Epithelial cell of esophagus (primary cell): ENCODE measurements around the gene MYO7B.
A peak's percentile ranks its signal among the peaks of the same experiment; 100 is the strongest.

Source experiments
- DNase-seq: peaks from one replicate; pipeline ENCODE4 v3.0.0; 2010; ENCODE audit warnings: low read depth
- H3K4me3 ChIP-seq: 2 replicates; pipeline ENCODE4 v1.5.1; 2011; ENCODE audit warnings: mild to moderate bottlenecking, low read length, control low read depth
- TF ChIP-seq, protein P1 (sequence below): IDR thresholded peaks from 2 replicates; pipeline ENCODE4 v1.5.1; 2011; ENCODE audit warnings: low read depth, mild to moderate bottlenecking, low read length, control low read depth, inconsistent platforms; ENCODE audit not compliant: insufficient read depth; ENCODE audit errors: missing control alignments

Gene MYO7B

GRCh38 chr2:127658641-127659407, 123.3 kb downstream of the MYO7B start:
- TF ChIP-seq, protein P1, sequence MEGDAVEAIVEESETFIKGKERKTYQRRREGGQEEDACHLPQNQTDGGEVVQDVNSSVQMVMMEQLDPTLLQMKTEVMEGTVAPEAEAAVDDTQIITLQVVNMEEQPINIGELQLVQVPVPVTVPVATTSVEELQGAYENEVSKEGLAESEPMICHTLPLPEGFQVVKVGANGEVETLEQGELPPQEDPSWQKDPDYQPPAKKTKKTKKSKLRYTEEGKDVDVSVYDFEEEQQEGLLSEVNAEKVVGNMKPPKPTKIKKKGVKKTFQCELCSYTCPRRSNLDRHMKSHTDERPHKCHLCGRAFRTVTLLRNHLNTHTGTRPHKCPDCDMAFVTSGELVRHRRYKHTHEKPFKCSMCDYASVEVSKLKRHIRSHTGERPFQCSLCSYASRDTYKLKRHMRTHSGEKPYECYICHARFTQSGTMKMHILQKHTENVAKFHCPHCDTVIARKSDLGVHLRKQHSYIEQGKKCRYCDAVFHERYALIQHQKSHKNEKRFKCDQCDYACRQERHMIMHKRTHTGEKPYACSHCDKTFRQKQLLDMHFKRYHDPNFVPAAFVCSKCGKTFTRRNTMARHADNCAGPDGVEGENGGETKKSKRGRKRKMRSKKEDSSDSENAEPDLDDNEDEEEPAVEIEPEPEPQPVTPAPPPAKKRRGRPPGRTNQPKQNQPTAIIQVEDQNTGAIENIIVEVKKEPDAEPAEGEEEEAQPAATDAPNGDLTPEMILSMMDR: no peak
- no peak for DNase-seq
- no peak overlapping the region for H3K4me3 ChIP-seq

DNA sequence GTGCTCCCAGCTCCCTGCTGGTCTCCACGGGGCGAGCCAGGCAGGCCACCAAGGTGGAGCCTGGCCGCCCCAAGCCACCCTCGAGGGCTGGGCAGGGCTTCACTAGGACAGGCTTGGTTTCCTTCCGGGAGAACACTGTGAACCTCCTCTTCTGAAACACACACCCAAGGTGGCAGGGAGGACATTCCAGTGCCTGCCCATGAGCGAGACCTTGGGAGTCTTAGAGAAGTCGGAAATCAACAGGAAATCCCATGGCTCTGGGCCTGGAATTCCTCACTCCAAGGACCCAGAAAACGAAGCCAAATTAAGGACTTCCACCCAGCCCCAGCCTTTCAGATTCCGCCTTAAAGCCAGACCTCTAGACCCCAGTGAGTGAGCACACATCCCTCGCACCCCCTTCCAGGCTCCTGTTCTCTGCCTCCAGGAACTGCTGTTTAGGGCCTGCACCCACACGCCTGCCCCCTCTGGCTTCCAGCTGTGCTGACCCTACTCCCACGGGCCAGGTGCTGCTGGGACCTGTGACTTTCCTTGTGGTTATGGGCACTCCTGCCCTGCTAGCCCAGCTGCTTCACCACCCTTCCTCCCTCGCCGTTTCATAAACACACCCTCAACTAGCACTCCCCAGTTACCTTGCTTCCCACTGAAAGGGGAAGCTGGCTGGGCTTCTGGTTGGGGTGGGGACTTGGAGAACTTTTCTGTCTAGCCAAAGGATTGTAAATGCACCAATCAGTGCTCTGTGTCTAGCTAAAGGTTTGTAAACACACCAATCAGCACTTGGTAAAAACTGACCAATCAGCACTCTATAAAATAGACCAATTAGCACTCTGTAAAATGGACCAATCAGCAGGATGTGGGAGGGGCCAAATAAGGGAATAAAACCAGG, 124.2 kb downstream of the MYO7B start:
- TF ChIP-seq, protein P1: no peak
- no peak overlapping the region for H3K4me3 ChIP-seq
- DNase-seq: no peak

DNA sequence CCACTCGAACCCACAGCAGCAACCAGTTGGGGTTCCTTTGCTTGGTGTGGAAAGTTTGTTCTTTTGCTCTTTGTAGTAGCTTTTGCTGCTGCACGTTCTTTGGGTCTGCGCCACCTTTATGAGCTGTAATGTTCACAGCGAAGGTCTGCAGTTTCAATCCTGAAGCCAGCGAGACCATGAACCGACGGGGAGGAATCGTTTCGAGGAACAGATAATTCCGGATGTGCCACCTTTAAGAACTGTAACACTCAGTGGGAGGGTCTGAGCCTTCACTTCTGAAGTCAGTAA, 124.8 kb downstream of the MYO7B start:
- TF ChIP-seq, protein P1: no peak

DNA sequence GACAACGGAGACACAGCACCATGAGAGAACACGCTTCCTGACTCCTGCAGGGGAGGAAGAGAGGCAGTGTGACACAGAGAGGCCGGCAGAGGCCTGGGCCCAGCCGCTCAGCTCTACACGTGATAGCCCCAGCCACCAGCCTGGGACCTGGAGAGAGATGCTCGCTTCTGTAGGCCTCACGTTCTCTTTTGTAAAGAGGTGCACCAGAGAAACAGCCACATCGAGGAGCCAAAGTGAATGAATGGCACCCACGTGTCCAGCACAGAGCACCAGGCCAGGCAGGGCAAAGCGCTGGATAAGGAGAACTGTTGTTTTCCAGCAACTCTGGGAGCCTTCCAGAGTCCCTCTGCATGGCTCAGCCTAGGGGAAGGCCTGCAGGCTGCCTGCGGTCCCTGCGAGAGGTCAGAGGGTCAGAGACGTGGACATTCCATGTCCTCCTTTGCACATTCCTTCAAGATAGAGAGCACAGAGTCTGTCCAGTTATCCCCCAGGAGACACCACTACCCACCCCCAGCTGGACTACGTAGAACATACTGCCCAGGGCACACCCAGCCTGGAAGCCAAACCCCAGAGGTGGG, 125.7 kb downstream of the MYO7B start:
- DNase-seq: no peak
- TF ChIP-seq, protein P1: no peak
- no peak overlapping the region for H3K4me3 ChIP-seq

More for the DNA sequence above, 124.8 kb downstream of the MYO7B start:
- no peak overlapping the region for H3K4me3 ChIP-seq
- DNase-seq: no peak

DNA sequence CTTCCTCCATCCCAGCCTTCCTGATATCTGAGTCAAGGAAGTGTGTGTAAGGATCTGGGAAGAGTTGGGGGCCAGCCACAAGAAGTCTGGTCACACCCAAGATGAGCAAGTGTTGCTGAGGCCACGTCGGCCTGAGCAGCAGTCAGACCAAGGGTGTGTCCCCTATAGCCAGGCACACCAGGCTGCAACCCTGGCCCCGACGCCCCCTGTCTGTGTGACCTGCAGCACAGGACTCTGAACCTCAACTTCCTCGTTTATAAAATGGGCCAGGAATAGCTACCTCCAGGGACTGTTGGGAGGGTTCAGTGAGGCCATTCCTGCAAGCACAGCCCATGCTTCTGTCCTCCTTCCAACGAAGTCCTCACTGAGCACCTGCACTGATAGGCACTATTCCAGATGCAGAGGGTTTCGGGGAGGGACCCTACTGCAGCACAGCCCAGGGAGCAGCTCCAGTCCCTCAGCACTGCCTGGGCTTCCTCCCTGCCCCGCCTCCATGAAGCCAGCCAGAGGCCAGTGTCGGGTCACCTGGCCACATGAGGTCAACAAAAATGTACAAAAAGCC, 126.5 kb downstream of the MYO7B start:
- TF ChIP-seq, protein P1: no peak
- no peak overlapping the region for H3K4me3 ChIP-seq
- DNase-seq: no peak

DNA sequence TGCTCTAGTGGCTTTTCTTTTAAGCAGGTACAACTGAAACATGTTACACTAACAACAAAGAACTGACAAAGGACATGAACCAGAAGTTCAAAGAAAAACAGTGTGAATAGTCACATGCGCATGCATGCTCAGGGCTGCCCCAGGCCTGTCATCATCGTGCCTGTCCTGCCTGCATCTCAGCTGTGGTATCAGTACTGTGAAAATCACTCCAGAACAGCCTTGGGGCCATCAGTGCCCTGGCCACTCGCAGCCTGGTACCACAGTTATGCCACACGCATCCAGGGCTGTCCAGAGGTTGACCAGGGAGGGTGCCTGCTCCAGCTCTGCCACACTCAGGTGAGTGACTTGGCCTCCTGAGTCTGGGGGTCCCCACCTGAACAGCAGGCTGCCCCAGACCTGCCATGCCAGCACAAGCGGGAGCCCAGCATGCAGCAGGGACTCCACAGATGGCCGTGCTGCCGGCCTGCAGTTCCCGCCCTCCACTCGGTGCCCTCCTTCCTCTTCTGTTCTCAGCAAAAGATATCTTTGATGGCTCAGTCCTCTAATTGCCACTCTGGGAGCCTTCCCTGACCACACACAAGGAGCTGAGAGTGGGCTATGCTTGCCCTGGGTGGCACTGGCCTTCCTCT, 127.6 kb downstream of the MYO7B start:
- peak; percentile 25 for DNase-seq
- no peak overlapping the region for H3K4me3 ChIP-seq
- TF ChIP-seq, protein P1: no peak
